Upper lobe of left lung (tissue), 6 donors: ENCODE results near the gene CCNY. TPM values are rescaled to one million over a fixed set of nuclear protein-coding genes. Genes with fewer than 3 reads are reported as not detected.
A peak's percentile ranks its signal among the peaks of the same experiment; 100 is the strongest.
"Not testable (repeated sequence)": the region's sequence is repeated elsewhere in the genome, so short reads cannot be mapped to it uniquely, and the experiment has no call there.

Experiments
- ATAC-seq, 2 donors: fragments of 200-7000 bp; cut with Tn5 transposase; one replicate each; pipeline ENCODE4 v1.9.1; 2022; ENCODE audit warnings: mild to moderate bottlenecking in 2 of 2, moderate library complexity in 2 of 2; ENCODE audit not compliant: low FRiP score in 2 of 2
- DNase-seq, 2 donors: peaks; one replicate each; pipeline ENCODE4 v3.0.0-alpha.2; 2019 to 2020
- H3K27ac ChIP-seq, 4 donors: fragments of 200-600 bp; sonication (generic); one replicate each; pipeline ENCODE4 v1.5.1; 2016 to 2019
- H3K27me3 ChIP-seq, 4 donors: fragments of 200-600 bp; sonication (generic); one replicate each; pipeline ENCODE4 v1.5.1; 2017 to 2019
- H3K36me3 ChIP-seq, 4 donors: fragments of 200-600 bp; sonication (generic); one replicate each; pipeline ENCODE4 v1.5.1; 2016 to 2019
- H3K4me1 ChIP-seq, 4 donors: fragments of 200-600 bp; sonication (generic); one replicate each; pipeline ENCODE4 v1.5.1; 2018 to 2019
- H3K4me3 ChIP-seq, 4 donors: fragments of 200-600 bp; sonication (generic); one replicate each; pipeline ENCODE4 v1.5.1; 2017 to 2019; ENCODE audit warnings: mild to moderate bottlenecking in 2 of 4, moderate library complexity in 1 of 4
- H3K9me3 ChIP-seq, 4 donors: fragments of 200-600 bp; sonication (generic); one replicate each; pipeline ENCODE4 v1.5.1; 2018 to 2019
- CTCF ChIP-seq, 6 experiments: fragments of 450-650 bp in 4 of 6; fragments of 200-600 bp in 2 of 6; sonication (generic) in 2 of 6; IDR thresholded peaks; one replicate each; pipeline ENCODE4 v1.5.1; 2016 to 2019; ENCODE audit warnings: antibody characterized with exemption in 6 of 6
- EP300 ChIP-seq, 4 donors: sonication (generic); formaldehyde crosslinking; IDR thresholded peaks; one replicate each; pipeline ENCODE4 v1.5.1; 2017; ENCODE audit warnings: antibody characterized with exemption in 4 of 4, control low read depth in 2 of 4
- POLR2A ChIP-seq, 4 donors: fragments of 450-650 bp; IDR thresholded peaks; one replicate each; pipeline ENCODE4 v1.5.1; 2016 to 2017; ENCODE audit warnings: antibody characterized with exemption in 4 of 4, mild to moderate bottlenecking in 2 of 4
- POLR2AphosphoS5 ChIP-seq, 2 donors: sonication (generic); formaldehyde crosslinking; IDR thresholded peaks; one replicate each; pipeline ENCODE4 v1.5.1; 2017; ENCODE audit warnings: antibody characterized with exemption in 2 of 2
- WGBS, 2 donors: methylation state at CpG; one replicate each; pipeline ENCODE4 v1.1.5; 2017 to 2018; 5-methylcytosine and 5-hydroxymethylcytosine counted together
- total RNA-seq, 6 donors: library from RNA; depleted of rRNA in 4 of 6; stranded (reverse); fragments of >200 nt in 4 of 6; gene quantifications; one replicate each; pipeline versions ENCODE4 v1.1.0 to v1.2.1, GENCODE V29; 2016 to 2021
- donor health status: DM: no; HTN: no; CAD: no; lungs with moderate emphysema.
- donor health status: DM: no; HTN: yes; CAD: no; lungs with severe emphysema.

CCNY gene
- total RNA-seq, 6 donors from 2014 or later: 22.0 to 80.8 (median 52.5) TPM

GRCh38 chr10:35304649-35305048, 31.7 kb upstream of the CCNY start:
- ATAC-seq (no peak), DNase-seq (no peak)
- Histone ChIP-seq H3K27me3 (no peaks in the 10 kb centered on the region), H3K27ac (no peak overlapping the region), H3K36me3 (no peaks in the 10 kb centered on the region), H3K4me3 (no peak overlapping the region), H3K4me1 (no peaks in the 10 kb centered on the region), H3K9me3 (no peaks in the 10 kb centered on the region)
- 31 to 52% methylated on average over 2 of the region's 2 CpGs for WGBS, 2 donors
- no peak for TF ChIP-seq POLR2A (IDR thresholded peaks at IDR 0.05)
- no peak for TF ChIP-seq EP300 (IDR thresholded peaks at IDR 0.05)
- TF ChIP-seq CTCF (IDR thresholded peaks at IDR 0.05): no peak
- TF ChIP-seq POLR2AphosphoS5 (IDR thresholded peaks at IDR 0.05): no peak

GRCh38 chr10:35306852-35307251, 29.5 kb upstream of the CCNY start:
- Histone ChIP-seq H3K9me3 (no peaks in the 10 kb centered on the region), H3K27ac (no peak overlapping the region), H3K27me3 (no peaks in the 10 kb centered on the region), H3K36me3 (no peaks in the 10 kb centered on the region), H3K4me3 (no peak overlapping the region), H3K4me1 (no peaks in the 10 kb centered on the region)
- TF ChIP-seq CTCF (IDR thresholded peaks at IDR 0.05) (no peak), POLR2A (IDR thresholded peaks at IDR 0.05) (no peak), POLR2AphosphoS5 (IDR thresholded peaks at IDR 0.05) (no peak), EP300 (IDR thresholded peaks at IDR 0.05) (no peak)
- WGBS, 2 donors: 42 to 52% methylated on average over 9 of the region's 9 CpGs
- ATAC-seq (peak in 1 of 2 donors; percentile 65), DNase-seq (peak in 1 of 2 donors; percentile 61)

- WGBS, 2 donors: 78 to 83% methylated on average over 10 of the region's 10 CpGs
- ATAC-seq: no peak
- H3K4me3 ChIP-seq: no peak overlapping the region
- TF ChIP-seq EP300 (IDR thresholded peaks at IDR 0.05) (no peak), POLR2A (IDR thresholded peaks at IDR 0.05) (no peak), POLR2AphosphoS5 (IDR thresholded peaks at IDR 0.05) (no peak), CTCF (IDR thresholded peaks at IDR 0.05) (no peak)
- no peak for DNase-seq
- H3K9me3 ChIP-seq: no peaks in the 10 kb centered on the region
- H3K36me3 ChIP-seq: no peaks in the 10 kb centered on the region
- H3K27ac ChIP-seq: no peak overlapping the region
- H3K27me3 ChIP-seq: no peaks in the 10 kb centered on the region
- H3K4me1 ChIP-seq: no peaks in the 10 kb centered on the region
Measured at GRCh38 chr10:35307297-35307696, 29.0 kb upstream of the CCNY start.

- Histone ChIP-seq H3K27me3 (no peaks in the 10 kb centered on the region), H3K9me3 (no peaks in the 10 kb centered on the region), H3K27ac (no peak overlapping the region), H3K4me1 (no peaks in the 10 kb centered on the region), H3K4me3 (no peak overlapping the region), H3K36me3 (no peaks in the 10 kb centered on the region)
- no peak for DNase-seq
- TF ChIP-seq EP300 (IDR thresholded peaks at IDR 0.05) (no peak), POLR2A (IDR thresholded peaks at IDR 0.05) (no peak), CTCF (IDR thresholded peaks at IDR 0.05) (no peak), POLR2AphosphoS5 (IDR thresholded peaks at IDR 0.05) (no peak)
- WGBS, 2 donors: 57 to 58% methylated on average over 2 of the region's 2 CpGs
- ATAC-seq: no peak
Measured at GRCh38 chr10:35308809-35309208, 27.5 kb upstream of the CCNY start.

- not testable (repeated sequence) for ATAC-seq, H3K9me3 ChIP-seq, H3K27me3 ChIP-seq, H3K4me1 ChIP-seq, H3K4me3 ChIP-seq, H3K27ac ChIP-seq, DNase-seq, H3K36me3 ChIP-seq
- 83 to 89% methylated on average over 2 of the region's 2 CpGs for WGBS, 2 donors
Measured at GRCh38 chr10:35314142-35314541, 22.2 kb upstream of the CCNY start.

- DNase-seq, H3K4me3 ChIP-seq, H3K4me1 ChIP-seq, H3K27ac ChIP-seq, ATAC-seq, H3K9me3 ChIP-seq, H3K27me3 ChIP-seq: not testable (repeated sequence)
- H3K36me3 ChIP-seq: peaks cover 0 to 11% (median 2%) of the 10 kb centered on the region in 4 donors
Measured at GRCh38 chr10:35315235-35315634, 21.1 kb upstream of the CCNY start.
